Glutamatergic neuron (in vitro differentiated cells): Measurements from ENCODE around the gene HAS3. TPM values are rescaled to one million over a fixed set of nuclear protein-coding genes. Genes with fewer than 3 reads are reported as not detected.
A peak's percentile ranks its signal among the peaks of the same experiment; 100 is the strongest.

Experiments
- DNase-seq: peaks from one replicate; pipeline ENCODE4 v3.0.0; 2022
- H3K27ac Mint-ChIP-seq: one replicate; pipeline ENCODE4 v1.8.0; 2020; ENCODE audit warnings: mild to moderate bottlenecking, mixed read lengths, inconsistent platforms; ENCODE audit not compliant: unreplicated experiment
- H3K27me3 Mint-ChIP-seq: one replicate; pipeline ENCODE4 v1.8.0; 2020; ENCODE audit warnings: mild to moderate bottlenecking, moderate library complexity, mixed read lengths, inconsistent platforms; ENCODE audit not compliant: unreplicated experiment
- H3K36me3 Mint-ChIP-seq: one replicate; pipeline ENCODE4 v1.8.0; 2020; ENCODE audit warnings: mild to moderate bottlenecking, mixed read lengths, inconsistent platforms; ENCODE audit not compliant: unreplicated experiment
- H3K4me1 Mint-ChIP-seq: one replicate; pipeline ENCODE4 v1.8.0; 2020; ENCODE audit warnings: mild to moderate bottlenecking, low read depth, mixed read lengths, inconsistent platforms; ENCODE audit not compliant: unreplicated experiment
- H3K4me3 Mint-ChIP-seq: one replicate; pipeline ENCODE4 v1.8.0; 2020; ENCODE audit warnings: mild to moderate bottlenecking, mixed read lengths, inconsistent platforms; ENCODE audit not compliant: unreplicated experiment
- H3K9me3 Mint-ChIP-seq: one replicate; pipeline ENCODE4 v1.8.0; 2020; ENCODE audit warnings: mild to moderate bottlenecking, moderate library complexity, mixed read lengths, inconsistent platforms; ENCODE audit not compliant: unreplicated experiment
- CTCF ChIP-seq: fragments of 200-600 bp; sonication (generic); IDR thresholded peaks from one replicate; pipeline ENCODE4 v1.5.0; 2021; ENCODE audit not compliant: partially characterized antibody, unreplicated experiment
- total RNA-seq: library from RNA; stranded (reverse); fragmentation: NEBNext Ultra II Directional; extraction: Animal tissue kit (Norgen Biotek cat#: 25700); gene quantifications from one replicate; pipeline ENCODE4 v1.2.1, GENCODE V29; 2021; ENCODE audit not compliant: unreplicated experiment

Gene HAS3
- total RNA-seq, 1 donor from 2014 or later, result 0.42 TPM

- DNase-seq, result no peak
- no peak overlapping the region for H3K4me3 Mint-ChIP-seq
- H3K27me3 Mint-ChIP-seq, result peaks cover 2% of the 10 kb centered on the region
- H3K4me1 Mint-ChIP-seq, result peaks cover 4% of the 10 kb centered on the region
- H3K27ac Mint-ChIP-seq, result no peak overlapping the region
- no peak for TF ChIP-seq CTCF
- H3K9me3 Mint-ChIP-seq, result no peaks in the 10 kb centered on the region
- no peaks in the 10 kb centered on the region for H3K36me3 Mint-ChIP-seq
Observed at GRCh38 chr16:69073181-69073702, 32.2 kb upstream of the HAS3 start.

- TF ChIP-seq CTCF, result no peak
- Mint-ChIP-seq H3K4me1 (peaks cover 3% of the 10 kb centered on the region), H3K4me3 (no peak overlapping the region), H3K27me3 (no peaks in the 10 kb centered on the region), H3K36me3 (no peaks in the 10 kb centered on the region), H3K27ac (no peak overlapping the region), H3K9me3 (no peaks in the 10 kb centered on the region)
- DNase-seq, result no peak
Observed at GRCh38 chr16:69077251-69077650, 28.2 kb upstream of the HAS3 start.

DNA sequence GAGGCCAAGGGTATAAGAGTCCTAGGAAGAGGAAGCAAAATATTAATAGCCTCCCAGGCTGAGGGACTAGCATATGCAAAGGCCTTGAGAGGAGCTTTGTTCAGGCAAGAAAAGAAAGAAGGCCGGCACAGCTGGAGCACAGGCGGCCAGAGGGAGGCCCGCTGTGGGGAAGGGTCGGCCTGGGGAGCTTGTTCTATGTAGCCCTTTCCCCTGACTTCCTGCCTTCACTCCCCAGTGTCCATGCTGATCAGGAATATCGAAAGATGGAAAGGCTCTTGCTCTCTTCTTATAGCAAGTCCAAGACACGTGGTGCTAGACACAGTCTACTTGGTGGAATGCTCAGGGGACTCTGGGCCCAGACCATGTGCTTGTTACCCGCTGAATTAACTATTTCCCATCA, 27.4 kb upstream of the HAS3 start:
- Mint-ChIP-seq H3K4me1 (peaks cover 3% of the 10 kb centered on the region), H3K4me3 (no peak overlapping the region), H3K9me3 (no peaks in the 10 kb centered on the region), H3K36me3 (no peaks in the 10 kb centered on the region), H3K27me3 (no peaks in the 10 kb centered on the region), H3K27ac (no peak overlapping the region)
- DNase-seq, result peak; percentile 31
- TF ChIP-seq CTCF, result no peak

- Mint-ChIP-seq H3K9me3 (no peaks in the 10 kb centered on the region), H3K27ac (no peak overlapping the region), H3K4me3 (no peak overlapping the region), H3K4me1 (peaks cover 3% of the 10 kb centered on the region), H3K27me3 (no peaks in the 10 kb centered on the region), H3K36me3 (no peaks in the 10 kb centered on the region)
- DNase-seq, result no peak
- TF ChIP-seq CTCF, result no peak
Observed at GRCh38 chr16:69079697-69080096, 25.8 kb upstream of the HAS3 start.

DNA sequence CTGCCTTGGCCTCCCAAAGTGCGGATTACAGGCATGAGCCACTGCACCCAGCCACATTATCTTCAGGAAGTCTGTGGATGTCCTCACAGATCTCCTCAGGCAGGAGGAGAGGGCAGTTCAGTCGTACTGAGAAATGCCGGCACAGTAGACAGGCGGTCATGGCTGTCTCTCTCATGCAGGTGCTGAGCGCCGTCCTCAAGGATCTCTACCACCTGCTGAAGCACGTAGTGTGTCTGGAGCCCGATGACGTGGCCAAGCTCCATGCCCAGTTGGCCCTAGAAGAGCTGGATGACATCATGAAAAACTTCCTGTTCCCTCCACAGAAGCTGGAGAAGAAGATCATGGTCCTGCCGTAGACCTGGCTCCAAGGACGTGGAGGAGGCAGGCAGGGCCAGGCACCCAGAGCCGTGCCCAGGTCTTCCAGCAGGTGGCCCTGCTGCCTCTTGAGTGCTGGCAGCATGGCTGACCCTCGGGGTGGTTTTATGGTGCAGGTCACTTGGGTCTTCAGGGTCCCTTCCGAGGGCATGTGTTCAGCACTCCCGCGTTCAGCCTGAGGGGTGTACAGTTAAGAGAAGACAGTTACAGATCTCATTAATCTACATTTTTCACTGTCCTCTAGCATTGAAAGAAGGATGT, 22.0 kb upstream of the HAS3 start:
- peaks cover under 1% of the 10 kb centered on the region for H3K4me1 Mint-ChIP-seq
- no peaks in the 10 kb centered on the region for H3K36me3 Mint-ChIP-seq
- H3K27ac Mint-ChIP-seq, result no peak overlapping the region
- H3K9me3 Mint-ChIP-seq, result no peaks in the 10 kb centered on the region
- peaks cover under 1% of the 10 kb centered on the region for H3K27me3 Mint-ChIP-seq
- no peak overlapping the region for H3K4me3 Mint-ChIP-seq
- DNase-seq, result no peak
- no peak for TF ChIP-seq CTCF
